Measurements from ENCODE around the gene KLF13.
A peak's percentile ranks its signal among the peaks of the same experiment; 100 is the strongest.

Gene KLF13

GRCh38 chr15:31326156-31326874 is at the start of gene KLF13:
KLF13 (plus strand) TSS chr15:31326835; CDS start chr15:31327213, 378 bp downstream.
- peak; percentile 99 for DNase-seq

GRCh38 chr15:31277335-31278060 is 49.1 kb upstream of the KLF13 start:
- no peak for DNase-seq

GRCh38 chr15:31278061-31278445 is 48.6 kb upstream of the KLF13 start:
- no peak for DNase-seq

GRCh38 chr15:31278544-31279220 is 48.0 kb upstream of the KLF13 start:
- no peak for DNase-seq

GRCh38 chr15:31279221-31280045 is 47.2 kb upstream of the KLF13 start:
- no peak for DNase-seq

- DNase-seq: peak; percentile 63
Measured at GRCh38 chr15:31280046-31280830, 46.4 kb upstream of the KLF13 start.

- DNase-seq: no peak
Measured at GRCh38 chr15:31280831-31281216, 45.8 kb upstream of the KLF13 start.

GRCh38 chr15:31283043-31283442 is 43.6 kb upstream of the KLF13 start:
- DNase-seq: no peak

GRCh38 chr15:31285772-31286261 is 40.8 kb upstream of the KLF13 start:
- DNase-seq: no peak

- DNase-seq: no peak
Measured at GRCh38 chr15:31291048-31291578, 35.5 kb upstream of the KLF13 start.

- no peak for DNase-seq
Measured at GRCh38 chr15:31292391-31293015, 34.1 kb upstream of the KLF13 start.

- no peak for DNase-seq
Measured at GRCh38 chr15:31293655-31294054, 33.0 kb upstream of the KLF13 start.

GRCh38 chr15:31294067-31294466 is 32.6 kb upstream of the KLF13 start:
- no peak for DNase-seq

- no peak for DNase-seq
Measured at GRCh38 chr15:31295658-31296057, 31.0 kb upstream of the KLF13 start.

GRCh38 chr15:31296219-31296645 is 30.4 kb upstream of the KLF13 start:
- DNase-seq: no peak

GRCh38 chr15:31296646-31297574 is 29.7 kb upstream of the KLF13 start:
- peak; percentile 74 for DNase-seq

- no peak for DNase-seq
Measured at GRCh38 chr15:31297575-31298456, 28.8 kb upstream of the KLF13 start.

GRCh38 chr15:31298707-31299172 is 27.9 kb upstream of the KLF13 start:
- no peak for DNase-seq

- DNase-seq: no peak
Measured at GRCh38 chr15:31300208-31300661, 26.4 kb upstream of the KLF13 start.

Data from NCI-H1417 treated with DMSO at 0.1 percent for 48 hours (cell line).